ENCODE measurements around the gene TMEM272.
A peak's percentile ranks its signal among the peaks of the same experiment; 100 is the strongest.

Gene TMEM272

GRCh38 chr13:51818276-51818675, 26.7 kb downstream of the TMEM272 start:
- Histone ChIP-seq H3K27ac (ENCODE audit: low read depth in 2 of 2, low read length in 2 of 2) (no peak overlapping the region), H3K4me1 (ENCODE audit: control insufficient read depth in 2 of 2, insufficient read depth in 2 of 2, low read length in 2 of 2) (peaks cover 8 to 14% of the 10 kb centered on the region in 2 donors), H3K4me3 (ENCODE audit: low read length in 2 of 2) (no peak overlapping the region), H3K9ac (ENCODE audit: low read depth in 1 of 2, low read length in 2 of 2) (no peak overlapping the region), H3K36me3 (ENCODE audit: control insufficient read depth in 2 of 2, insufficient read depth in 2 of 2, low read length in 2 of 2) (no peaks in the 10 kb centered on the region), H3K27me3 (ENCODE audit: control insufficient read depth in 2 of 2, insufficient read depth in 2 of 2, low read length in 2 of 2) (peaks cover 0 to 3% of the 10 kb centered on the region in 2 donors), H3K9me3 (ENCODE audit: control insufficient read depth in 2 of 2, low read length in 2 of 2) (no peaks in the 10 kb centered on the region)

GRCh38 chr13:51817717-51818116, 27.3 kb downstream of the TMEM272 start:
- H3K4me3 ChIP-seq (ENCODE audit: low read length in 2 of 2), result no peak overlapping the region
- H3K9ac ChIP-seq (ENCODE audit: low read depth in 1 of 2, low read length in 2 of 2), result no peak overlapping the region
- H3K27me3 ChIP-seq (ENCODE audit: control insufficient read depth in 2 of 2, insufficient read depth in 2 of 2, low read length in 2 of 2), result peaks cover 0 to 3% of the 10 kb centered on the region in 2 donors
- no peaks in the 10 kb centered on the region for H3K9me3 ChIP-seq (ENCODE audit: control insufficient read depth in 2 of 2, low read length in 2 of 2)
- peaks cover 8 to 14% of the 10 kb centered on the region in 2 donors for H3K4me1 ChIP-seq (ENCODE audit: control insufficient read depth in 2 of 2, insufficient read depth in 2 of 2, low read length in 2 of 2)
- H3K27ac ChIP-seq (ENCODE audit: low read depth in 2 of 2, low read length in 2 of 2), result no peak overlapping the region
- H3K36me3 ChIP-seq (ENCODE audit: control insufficient read depth in 2 of 2, insufficient read depth in 2 of 2, low read length in 2 of 2), result no peaks in the 10 kb centered on the region

DNA sequence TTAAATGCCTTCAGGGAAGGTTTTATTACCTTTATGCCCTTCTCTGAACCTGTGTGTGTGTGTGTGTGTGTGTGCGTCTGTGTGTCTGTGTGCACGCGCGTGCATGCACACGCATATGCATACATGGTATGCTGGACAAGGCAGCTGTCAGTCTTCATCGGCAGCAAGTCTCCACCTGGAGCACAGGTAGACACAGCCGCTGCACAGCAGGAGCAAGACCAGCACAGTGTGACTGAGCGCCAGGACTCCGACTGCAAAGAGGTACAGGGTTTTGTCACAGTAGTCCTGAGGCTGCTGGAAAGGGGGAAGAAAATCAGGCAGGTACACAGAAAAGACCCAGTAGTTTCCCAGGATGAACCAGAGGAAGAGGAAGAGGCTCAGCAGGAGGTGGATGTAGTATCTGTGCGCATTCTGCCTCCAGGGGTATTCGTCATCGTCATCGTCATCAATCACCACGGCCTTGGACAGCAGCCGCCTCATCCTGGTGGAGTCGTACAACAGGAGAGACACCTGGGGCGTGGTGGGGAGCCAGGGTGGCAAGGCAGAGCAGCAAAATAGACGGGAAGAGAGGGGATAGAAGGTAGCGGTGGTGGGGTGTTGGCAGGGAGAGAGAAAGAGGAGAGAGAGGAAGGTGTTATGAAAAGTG, 28.2 kb downstream of the TMEM272 start:
- no peak overlapping the region for H3K4me3 ChIP-seq (ENCODE audit: low read length in 2 of 2)
- peaks cover 0 to 3% of the 10 kb centered on the region in 2 donors for H3K27me3 ChIP-seq (ENCODE audit: control insufficient read depth in 2 of 2, insufficient read depth in 2 of 2, low read length in 2 of 2)
- H3K9ac ChIP-seq (ENCODE audit: low read depth in 1 of 2, low read length in 2 of 2), result no peak overlapping the region
- H3K36me3 ChIP-seq (ENCODE audit: control insufficient read depth in 2 of 2, insufficient read depth in 2 of 2, low read length in 2 of 2), result no peaks in the 10 kb centered on the region
- H3K27ac ChIP-seq (ENCODE audit: low read depth in 2 of 2, low read length in 2 of 2), result no peak overlapping the region
- peaks cover 5 to 14% of the 10 kb centered on the region in 2 donors for H3K4me1 ChIP-seq (ENCODE audit: control insufficient read depth in 2 of 2, insufficient read depth in 2 of 2, low read length in 2 of 2)
- no peaks in the 10 kb centered on the region for H3K9me3 ChIP-seq (ENCODE audit: control insufficient read depth in 2 of 2, low read length in 2 of 2)

DNA sequence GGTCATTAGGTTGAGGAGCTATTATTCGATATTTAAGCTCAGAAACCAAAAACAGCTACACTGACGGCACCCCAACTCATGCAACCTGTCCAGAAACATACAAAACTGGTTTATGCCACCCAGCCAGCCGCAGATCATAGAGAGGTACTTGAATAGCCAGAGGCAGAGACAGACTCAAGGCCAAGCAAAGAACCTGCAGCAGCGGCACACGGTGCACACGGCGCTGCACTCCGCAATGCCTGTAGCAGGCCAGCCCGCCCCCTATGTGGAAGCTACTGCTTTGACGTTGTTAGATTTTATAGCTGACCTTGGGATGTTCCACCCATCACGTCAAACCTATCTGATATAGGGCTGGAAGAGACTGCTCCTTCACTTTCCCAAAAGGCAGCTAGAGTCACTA, 29.1 kb downstream of the TMEM272 start:
- Histone ChIP-seq H3K9ac (ENCODE audit: low read depth in 1 of 2, low read length in 2 of 2) (no peak overlapping the region), H3K36me3 (ENCODE audit: control insufficient read depth in 2 of 2, insufficient read depth in 2 of 2, low read length in 2 of 2) (no peaks in the 10 kb centered on the region), H3K27ac (ENCODE audit: low read depth in 2 of 2, low read length in 2 of 2) (no peak overlapping the region), H3K27me3 (ENCODE audit: control insufficient read depth in 2 of 2, insufficient read depth in 2 of 2, low read length in 2 of 2) (peaks cover 0 to 3% of the 10 kb centered on the region in 2 donors), H3K4me1 (ENCODE audit: control insufficient read depth in 2 of 2, insufficient read depth in 2 of 2, low read length in 2 of 2) (peaks cover 4 to 14% of the 10 kb centered on the region in 2 donors), H3K9me3 (ENCODE audit: control insufficient read depth in 2 of 2, low read length in 2 of 2) (no peaks in the 10 kb centered on the region), H3K4me3 (ENCODE audit: low read length in 2 of 2) (no peak overlapping the region)

DNA sequence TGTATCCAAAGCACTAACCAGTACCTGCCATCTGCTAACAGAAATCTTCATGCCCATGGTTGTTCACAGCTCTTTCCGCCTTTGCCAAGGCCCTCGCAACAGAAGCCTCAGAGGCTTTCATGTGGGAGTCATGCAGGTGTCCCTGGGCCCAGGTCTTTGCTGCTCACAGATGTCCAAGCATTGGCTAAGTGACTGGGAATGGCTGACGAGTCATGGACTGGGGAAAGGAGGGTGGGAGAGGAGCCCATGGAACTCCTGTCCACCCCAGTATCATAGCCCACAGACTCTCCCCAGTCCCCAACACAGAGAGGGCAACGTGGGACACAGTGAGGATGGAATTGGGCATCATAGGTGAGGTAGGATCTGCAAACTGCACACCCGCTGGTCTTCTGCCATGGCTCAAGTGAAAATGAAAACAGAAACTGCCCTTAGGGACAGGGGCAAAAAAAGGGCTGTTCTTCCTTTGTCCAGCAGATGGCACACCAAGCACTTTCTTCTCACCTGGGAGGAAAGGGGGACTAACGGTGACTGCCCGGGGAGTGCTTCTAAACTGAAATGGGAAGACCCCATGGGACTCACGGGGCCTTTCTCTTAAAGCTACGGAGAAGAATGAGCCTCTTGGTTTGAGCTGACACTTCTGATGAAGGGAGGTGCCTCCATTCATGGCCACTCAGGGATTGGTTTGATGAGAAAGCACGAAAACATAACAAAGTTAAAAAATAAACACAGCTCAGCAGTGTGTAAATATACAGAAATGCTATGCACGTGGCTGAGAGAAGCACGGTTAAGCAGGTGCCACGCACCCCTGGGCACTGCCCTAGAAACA, 29.9 kb downstream of the TMEM272 start:
- peak overlapping the region; percentile 2 to 65 for H3K9ac ChIP-seq (ENCODE audit: low read depth in 1 of 2, low read length in 2 of 2)
- H3K36me3 ChIP-seq (ENCODE audit: control insufficient read depth in 2 of 2, insufficient read depth in 2 of 2, low read length in 2 of 2), result no peaks in the 10 kb centered on the region
- H3K9me3 ChIP-seq (ENCODE audit: control insufficient read depth in 2 of 2, low read length in 2 of 2), result no peaks in the 10 kb centered on the region
- H3K4me3 ChIP-seq (ENCODE audit: low read length in 2 of 2), result peak overlapping the region; percentile 38 to 65
- H3K4me1 ChIP-seq (ENCODE audit: control insufficient read depth in 2 of 2, insufficient read depth in 2 of 2, low read length in 2 of 2), result peaks cover 4 to 14% of the 10 kb centered on the region in 2 donors
- H3K27me3 ChIP-seq (ENCODE audit: control insufficient read depth in 2 of 2, insufficient read depth in 2 of 2, low read length in 2 of 2), result peaks cover 0 to 3% of the 10 kb centered on the region in 2 donors
- no peak overlapping the region for H3K27ac ChIP-seq (ENCODE audit: low read depth in 2 of 2, low read length in 2 of 2)

GRCh38 chr13:51814071-51814470, 30.9 kb downstream of the TMEM272 start:
- Histone ChIP-seq H3K27me3 (ENCODE audit: control insufficient read depth in 2 of 2, insufficient read depth in 2 of 2, low read length in 2 of 2) (peaks cover 0 to 3% of the 10 kb centered on the region in 2 donors), H3K4me1 (ENCODE audit: control insufficient read depth in 2 of 2, insufficient read depth in 2 of 2, low read length in 2 of 2) (peaks cover 4 to 14% of the 10 kb centered on the region in 2 donors), H3K9me3 (ENCODE audit: control insufficient read depth in 2 of 2, low read length in 2 of 2) (no peaks in the 10 kb centered on the region), H3K27ac (ENCODE audit: low read depth in 2 of 2, low read length in 2 of 2) (no peak overlapping the region), H3K36me3 (ENCODE audit: control insufficient read depth in 2 of 2, insufficient read depth in 2 of 2, low read length in 2 of 2) (no peaks in the 10 kb centered on the region), H3K9ac (ENCODE audit: low read depth in 1 of 2, low read length in 2 of 2) (no peak overlapping the region), H3K4me3 (ENCODE audit: low read length in 2 of 2) (no peak overlapping the region)

- Histone ChIP-seq H3K9me3 (ENCODE audit: control insufficient read depth in 2 of 2, low read length in 2 of 2) (no peaks in the 10 kb centered on the region), H3K4me3 (ENCODE audit: low read length in 2 of 2) (no peak overlapping the region), H3K9ac (ENCODE audit: low read depth in 1 of 2, low read length in 2 of 2) (no peak overlapping the region), H3K27me3 (ENCODE audit: control insufficient read depth in 2 of 2, insufficient read depth in 2 of 2, low read length in 2 of 2) (peaks cover 0 to 3% of the 10 kb centered on the region in 2 donors), H3K4me1 (ENCODE audit: control insufficient read depth in 2 of 2, insufficient read depth in 2 of 2, low read length in 2 of 2) (peaks cover 2 to 14% of the 10 kb centered on the region in 2 donors), H3K27ac (ENCODE audit: low read depth in 2 of 2, low read length in 2 of 2) (no peak overlapping the region), H3K36me3 (ENCODE audit: control insufficient read depth in 2 of 2, insufficient read depth in 2 of 2, low read length in 2 of 2) (no peaks in the 10 kb centered on the region)
Observed at GRCh38 chr13:51811920-51812451, 33.0 kb downstream of the TMEM272 start.

- Histone ChIP-seq H3K4me3 (ENCODE audit: low read length in 2 of 2) (no peak overlapping the region), H3K9ac (ENCODE audit: low read depth in 1 of 2, low read length in 2 of 2) (no peak overlapping the region), H3K27ac (ENCODE audit: low read depth in 2 of 2, low read length in 2 of 2) (no peak overlapping the region), H3K4me1 (ENCODE audit: control insufficient read depth in 2 of 2, insufficient read depth in 2 of 2, low read length in 2 of 2) (peaks cover 2 to 14% of the 10 kb centered on the region in 2 donors), H3K36me3 (ENCODE audit: control insufficient read depth in 2 of 2, insufficient read depth in 2 of 2, low read length in 2 of 2) (no peaks in the 10 kb centered on the region), H3K9me3 (ENCODE audit: control insufficient read depth in 2 of 2, low read length in 2 of 2) (no peaks in the 10 kb centered on the region), H3K27me3 (ENCODE audit: control insufficient read depth in 2 of 2, insufficient read depth in 2 of 2, low read length in 2 of 2) (peaks cover 0 to 3% of the 10 kb centered on the region in 2 donors)
Observed at GRCh38 chr13:51811046-51811445, 33.9 kb downstream of the TMEM272 start.

DNA sequence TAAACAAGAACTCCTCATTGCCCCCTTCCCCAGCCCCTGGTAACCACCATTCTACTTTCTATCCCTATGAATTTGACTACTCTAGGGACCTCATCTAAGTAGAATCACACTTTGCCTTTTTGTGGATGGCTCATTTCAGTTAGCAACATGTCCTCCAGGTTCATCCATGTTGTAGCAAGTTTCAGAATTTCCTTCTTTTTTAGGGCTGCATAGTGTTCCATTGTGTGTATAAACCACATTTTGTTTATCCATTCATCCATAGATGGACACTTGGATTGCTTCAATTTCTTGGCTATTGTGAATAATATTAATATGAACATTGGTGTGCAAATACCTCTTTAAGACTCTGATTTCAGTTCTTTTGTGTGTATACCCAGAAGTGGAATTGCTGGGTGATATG, 36.2 kb downstream of the TMEM272 start:
- H3K27me3 ChIP-seq (ENCODE audit: control insufficient read depth in 2 of 2, insufficient read depth in 2 of 2, low read length in 2 of 2), result no peaks in the 10 kb centered on the region
- no peak overlapping the region for H3K4me3 ChIP-seq (ENCODE audit: low read length in 2 of 2)
- H3K27ac ChIP-seq (ENCODE audit: low read depth in 2 of 2, low read length in 2 of 2), result no peak overlapping the region
- no peaks in the 10 kb centered on the region for H3K36me3 ChIP-seq (ENCODE audit: control insufficient read depth in 2 of 2, insufficient read depth in 2 of 2, low read length in 2 of 2)
- peaks cover 10% of the 10 kb centered on the region in 2 donors for H3K4me1 ChIP-seq (ENCODE audit: control insufficient read depth in 2 of 2, insufficient read depth in 2 of 2, low read length in 2 of 2)
- H3K9me3 ChIP-seq (ENCODE audit: control insufficient read depth in 2 of 2, low read length in 2 of 2), result no peaks in the 10 kb centered on the region
- no peak overlapping the region for H3K9ac ChIP-seq (ENCODE audit: low read depth in 1 of 2, low read length in 2 of 2)

DNA sequence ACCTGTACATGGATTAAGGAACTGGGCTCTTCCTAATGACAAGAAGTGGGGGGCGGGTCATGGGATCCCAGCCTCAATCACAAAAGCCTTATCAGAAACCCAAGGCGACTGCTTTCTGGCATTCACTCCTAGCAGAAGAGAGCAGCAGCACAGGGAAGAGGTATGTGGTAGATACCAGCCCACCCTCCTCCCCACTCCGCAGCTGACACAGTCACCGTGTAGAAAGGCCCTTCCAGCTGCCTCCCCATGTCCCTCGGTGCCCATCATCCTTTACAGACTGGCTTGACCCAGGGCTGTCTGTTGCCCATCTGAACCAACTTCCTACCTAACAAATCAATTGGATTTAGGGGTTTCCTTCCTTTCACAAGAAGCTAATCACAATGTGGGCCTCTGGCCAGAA, 37.9 kb downstream of the TMEM272 start:
- no peak overlapping the region for H3K4me3 ChIP-seq (ENCODE audit: low read length in 2 of 2)
- H3K27ac ChIP-seq (ENCODE audit: low read depth in 2 of 2, low read length in 2 of 2), result no peak overlapping the region
- H3K9ac ChIP-seq (ENCODE audit: low read depth in 1 of 2, low read length in 2 of 2), result no peak overlapping the region
- H3K36me3 ChIP-seq (ENCODE audit: control insufficient read depth in 2 of 2, insufficient read depth in 2 of 2, low read length in 2 of 2), result no peaks in the 10 kb centered on the region
- no peaks in the 10 kb centered on the region for H3K27me3 ChIP-seq (ENCODE audit: control insufficient read depth in 2 of 2, insufficient read depth in 2 of 2, low read length in 2 of 2)
- peaks cover 23 to 24% of the 10 kb centered on the region in 2 donors for H3K4me1 ChIP-seq (ENCODE audit: control insufficient read depth in 2 of 2, insufficient read depth in 2 of 2, low read length in 2 of 2)
- no peaks in the 10 kb centered on the region for H3K9me3 ChIP-seq (ENCODE audit: control insufficient read depth in 2 of 2, low read length in 2 of 2)

Measured in mucosa of rectum (tissue), 2 donors.